GM13976 (cell line): ENCODE measurements around the gene DIRAS1.

Experiments used
- DNase-seq: peaks from one replicate; pipeline ENCODE4 v3.0.0; 2012; ENCODE audit warnings: low spot score
- CTCF ChIP-seq: IDR thresholded peaks from 2 replicates; pipeline ENCODE4 v1.5.1; 2012; ENCODE audit warnings: borderline replicate concordance, mild to moderate bottlenecking; ENCODE audit not compliant: insufficient read depth; ENCODE audit errors: extremely low read depth, missing control alignments, control extremely low read depth
- in situ Hi-C: fragments of 300-500 bp; cut with MboI; formaldehyde crosslinking; loops from one replicate; pipeline ENCODE4 v1.12.0; 2022; ENCODE audit warnings: low sequenced_read_pairs, mixed read lengths, inconsistent platforms; ENCODE audit not compliant: unreplicated experiment

The DIRAS1 gene

GRCh38 chr19:2765376-2765775, 44.2 kb upstream of the DIRAS1 start:
- in situ Hi-C loops: no loop called here
- no peak for DNase-seq
- no peak for TF ChIP-seq CTCF

- in situ Hi-C loops: no loop called here
- DNase-seq: no peak
- no peak for TF ChIP-seq CTCF
Observed at GRCh38 chr19:2764945-2765344, 43.8 kb upstream of the DIRAS1 start.

DNA sequence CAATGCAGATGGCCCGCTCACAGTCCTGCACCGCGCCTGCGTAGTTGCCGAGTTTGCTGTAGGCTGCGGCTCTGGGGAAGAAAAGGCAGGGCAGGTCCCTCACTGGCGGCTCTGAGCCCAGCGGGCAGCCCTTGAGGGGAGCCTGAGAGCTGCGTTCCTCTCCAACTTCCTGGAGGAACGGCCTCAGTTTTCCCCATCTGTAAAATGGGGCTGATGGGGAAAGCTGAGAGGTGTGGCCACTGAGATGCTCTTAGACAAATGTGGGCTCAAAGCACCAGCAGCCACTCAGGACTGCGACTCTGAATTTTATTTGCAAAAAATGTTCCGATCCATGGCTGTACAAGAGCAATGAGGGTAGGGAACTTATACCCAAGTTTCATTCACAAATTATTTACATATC, 42.5 kb upstream of the DIRAS1 start:
- TF ChIP-seq CTCF: no peak
- DNase-seq: no peak
- in situ Hi-C loops: no loop called here

- DNase-seq: no peak
- TF ChIP-seq CTCF: no peak
- in situ Hi-C loops: no loop called here
Observed at GRCh38 chr19:2762783-2763496, 41.8 kb upstream of the DIRAS1 start.

- no peak for DNase-seq
- TF ChIP-seq CTCF: no peak
- in situ Hi-C loops: no loop called here
Observed at GRCh38 chr19:2761876-2762782, 41.0 kb upstream of the DIRAS1 start.

DNA sequence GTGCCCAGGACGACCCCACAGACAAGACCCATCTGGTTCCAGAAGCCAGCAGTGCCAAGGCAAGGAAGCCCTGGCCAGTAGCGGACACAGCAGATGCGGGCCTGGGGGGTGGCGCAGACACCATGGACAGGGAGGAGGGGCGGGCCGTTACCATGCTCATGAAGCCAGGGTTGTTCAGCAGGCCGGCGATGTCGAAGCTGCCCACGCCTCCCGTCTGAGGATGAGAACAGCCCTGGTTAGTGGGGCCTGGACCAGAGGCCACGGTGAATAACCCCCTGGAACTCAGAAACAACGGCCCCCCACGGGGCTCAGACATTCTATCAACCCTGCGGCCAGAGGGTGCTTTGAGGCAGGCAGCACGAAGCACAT, 40.1 kb upstream of the DIRAS1 start:
- in situ Hi-C loops: no loop called here
- no peak for DNase-seq

More for the DNA sequence above, 40.1 kb upstream of the DIRAS1 start:
- TF ChIP-seq CTCF: no peak
